ENCODE data around the gene LGALS9B.
"Not testable (repeated sequence)": the region's sequence is repeated elsewhere in the genome, so short reads cannot be mapped to it uniquely, and the experiment has no call there.

Gene LGALS9B
- total RNA-seq = 0 to 0.19 (median 0) reads per million in 3 experiments

- DNase-seq = not testable (repeated sequence)
These were observed at the start of gene LGALS9B for GRCh38 chr17:20467447-20467846. TSS of gene LGALS9B (minus strand) at chr17:20467539. CDS start at chr17:20467470, 69 bp downstream.

GRCh38 chr17:20516986-20517385 is 49.6 kb upstream of the LGALS9B start:
- not testable (repeated sequence) for DNase-seq

GRCh38 chr17:20515099-20515498 is 47.8 kb upstream of the LGALS9B start:
- DNase-seq = not testable (repeated sequence)

GRCh38 chr17:20513539-20513938 is 46.2 kb upstream of the LGALS9B start:
- not testable (repeated sequence) for DNase-seq

GRCh38 chr17:20512378-20512777 is 45.0 kb upstream of the LGALS9B start:
- DNase-seq = not testable (repeated sequence)

GRCh38 chr17:20511778-20512177 is 44.4 kb upstream of the LGALS9B start:
- DNase-seq = not testable (repeated sequence)

- not testable (repeated sequence) for DNase-seq
These were observed 38.0 kb upstream of the LGALS9B start for GRCh38 chr17:20505333-20505732.

- DNase-seq = not testable (repeated sequence)
These were observed 37.2 kb upstream of the LGALS9B start for GRCh38 chr17:20504388-20505066.

GRCh38 chr17:20501896-20502295 is 34.6 kb upstream of the LGALS9B start:
- not testable (repeated sequence) for DNase-seq

GRCh38 chr17:20500346-20500745 is 33.0 kb upstream of the LGALS9B start:
- not testable (repeated sequence) for DNase-seq

GRCh38 chr17:20495420-20495819 is 28.1 kb upstream of the LGALS9B start:
- DNase-seq = not testable (repeated sequence)

GRCh38 chr17:20494735-20495134 is 27.4 kb upstream of the LGALS9B start:
- not testable (repeated sequence) for DNase-seq

GRCh38 chr17:20494147-20494546 is 26.8 kb upstream of the LGALS9B start:
- not testable (repeated sequence) for DNase-seq

- not testable (repeated sequence) for DNase-seq
These were observed 25.6 kb upstream of the LGALS9B start for GRCh38 chr17:20492971-20493370.

GRCh38 chr17:20492099-20492498 is 24.8 kb upstream of the LGALS9B start:
- not testable (repeated sequence) for DNase-seq

- DNase-seq = not testable (repeated sequence)
These were observed 17.6 kb upstream of the LGALS9B start for GRCh38 chr17:20484930-20485329.

GRCh38 chr17:20479889-20480591 is 12.7 kb upstream of the LGALS9B start:
- DNase-seq = not testable (repeated sequence)

GRCh38 chr17:20477398-20478071 is 10.2 kb upstream of the LGALS9B start:
- DNase-seq = not testable (repeated sequence)

GRCh38 chr17:20475137-20475831 is 7.9 kb upstream of the LGALS9B start:
- DNase-seq = not testable (repeated sequence)

- DNase-seq = not testable (repeated sequence)
These were observed 6.7 kb upstream of the LGALS9B start for GRCh38 chr17:20474081-20474480.

- DNase-seq = not testable (repeated sequence)
These were observed 2.6 kb upstream of the LGALS9B start for GRCh38 chr17:20469946-20470345.

- not testable (repeated sequence) for DNase-seq
These were observed 1.8 kb upstream of the LGALS9B start for GRCh38 chr17:20469107-20469506.

GRCh38 chr17:20466999-20467398 is 340 bp downstream of the LGALS9B start:
- not testable (repeated sequence) for DNase-seq

Data from central memory CD4-positive, alpha-beta T cell (primary cell).